Measurements from ENCODE around the gene KIAA0825. TPM values are rescaled to one million over a fixed set of nuclear protein-coding genes. Genes with fewer than 3 reads are reported as not detected.

The KIAA0825 gene
- total and polyA plus RNA-seq, 2 of the 8 experiments (the other 6 are each of a cell fraction or from before 2014, with no cell fraction given), result 0.60 to 1.0 TPM

DNA sequence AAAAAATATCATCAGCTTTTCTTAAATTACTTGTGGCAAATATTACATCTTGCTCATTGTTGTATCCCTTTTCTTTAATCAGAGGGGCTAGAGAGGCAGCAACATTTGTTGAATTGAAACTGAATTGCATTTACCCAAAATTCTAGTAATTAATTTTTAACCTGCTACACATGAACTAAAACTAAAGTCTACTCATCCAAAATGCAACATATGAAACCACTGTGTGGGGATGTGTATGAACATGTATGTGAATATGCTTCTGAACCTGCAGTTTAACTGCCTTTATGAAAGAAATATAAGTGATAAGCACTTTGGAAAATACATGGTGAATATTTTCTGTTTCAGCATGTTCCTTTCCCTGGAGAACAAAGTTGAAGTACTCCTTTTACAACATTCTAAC lies 158.5 kb downstream of the KIAA0825 start:
- Histone ChIP-seq H3K14ac (ENCODE audit: insufficient read length) (no peak overlapping the region), H2AK5ac (ENCODE audit: low read depth, low read length) (no peak overlapping the region), H3K79me1 (ENCODE audit: low read depth, low read length) (no peaks in the 10 kb centered on the region), H3K4me3 (ENCODE audit: extremely low read depth in 1 of 4, insufficient read depth in 2 of 4, low read depth in 3 of 4, low read length in 4 of 4) (no peak overlapping the region), H2AFZ (ENCODE audit: low read length) (no peak overlapping the region), H2BK120ac (replicated peaks; ENCODE audit: low read depth, low read length) (no peak overlapping the region), H3K4me1 (replicated peaks in 1 of 4; ENCODE audit: control insufficient read depth in 3 of 4, insufficient read depth in 4 of 4, low read length in 3 of 4) (no peaks in the 10 kb centered on the region), H3K27ac (ENCODE audit: low read depth, low read length) (no peak overlapping the region), H4K20me1 (replicated peaks in 1 of 2; ENCODE audit: control insufficient read depth in 1 of 2, insufficient read depth in 2 of 2, low read length in 2 of 2) (no peaks in the 10 kb centered on the region), H3K9ac (replicated peaks in 1 of 4; ENCODE audit: extremely low read depth in 1 of 4, low read depth in 3 of 4, low read length in 3 of 4) (no peak overlapping the region), H4K91ac (replicated peaks; ENCODE audit: insufficient read length, low read length) (no peak overlapping the region), H3K23ac (ENCODE audit: insufficient read length) (no peak overlapping the region), H2BK12ac (ENCODE audit: low read depth, low read length) (no peak overlapping the region), H3K9me3 (ENCODE audit: insufficient read depth in 2 of 2, low read depth in 1 of 2, low read length in 1 of 2) (no peaks in the 10 kb centered on the region), H3K79me2 (ENCODE audit: control insufficient read depth in 1 of 2, insufficient read depth in 2 of 2, low read length in 2 of 2) (no peaks in the 10 kb centered on the region), H4K5ac (ENCODE audit: insufficient read length, low read depth, low read length) (no peak overlapping the region), H3K36me3 (ENCODE audit: control insufficient read depth in 2 of 4, insufficient read depth in 4 of 4, low read length in 3 of 4) (no peaks in the 10 kb centered on the region), H3K4ac (replicated peaks; ENCODE audit: insufficient read length, low read depth, low read length) (no peak overlapping the region), H2BK15ac (ENCODE audit: low read length) (no peak overlapping the region), H3K23me2 (ENCODE audit: low read depth, low read length) (no peaks in the 10 kb centered on the region), H2BK5ac (ENCODE audit: low read depth, low read length) (no peak overlapping the region), H3K4me2 (ENCODE audit: insufficient read depth in 1 of 2, low read depth in 2 of 2, low read length in 2 of 2) (no peak overlapping the region), H3K18ac (ENCODE audit: extremely low read depth, low read length) (no peak overlapping the region), H4K8ac (ENCODE audit: extremely low read depth, insufficient read depth, low read length) (no peak overlapping the region), H3K27me3 (replicated peaks in 1 of 4; ENCODE audit: control insufficient read depth in 3 of 4, extremely low read depth in 1 of 4, insufficient read depth in 3 of 4, low read length in 3 of 4) (no peaks in the 10 kb centered on the region), H3K56ac (replicated peaks; ENCODE audit: insufficient read length, low read depth, low read length) (no peak overlapping the region), H2BK20ac (ENCODE audit: low read length) (no peak overlapping the region)
- TF ChIP-seq YY1 (IDR thresholded peaks at IDR 0.05; ENCODE audit: low read depth, low read length) (no peak), RXRA (IDR thresholded peaks at IDR 0.05; ENCODE audit: insufficient read depth, low read depth, low read length) (no peak), CREB1 (IDR thresholded peaks at IDR 0.05) (no peak), HDAC6 (IDR thresholded peaks at IDR 0.05; ENCODE audit: low read depth, low read length) (no peak), BRCA1 (IDR thresholded peaks at IDR 0.05; ENCODE audit: low read depth, low read length) (no peak), KDM1A (IDR thresholded peaks at IDR 0.05; ENCODE audit: borderline replicate concordance, low read length) (no peak), BACH1 (IDR thresholded peaks at IDR 0.05; ENCODE audit: low read length) (no peak)
- TF ChIP-seq, protein P1, sequence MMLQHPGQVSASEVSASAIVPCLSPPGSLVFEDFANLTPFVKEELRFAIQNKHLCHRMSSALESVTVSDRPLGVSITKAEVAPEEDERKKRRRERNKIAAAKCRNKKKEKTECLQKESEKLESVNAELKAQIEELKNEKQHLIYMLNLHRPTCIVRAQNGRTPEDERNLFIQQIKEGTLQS (IDR thresholded peaks at IDR 0.05; ENCODE audit: insufficient read depth, low read depth, low read length), result no peak
- DNase-seq (ENCODE audit: low read depth in 1 of 2, low spot score in 2 of 2) (no peak), FAIRE-seq (no peak)
- CTCF ChIA-PET (ENCODE audit: partially characterized antibody), result interaction anchor here (0.6 kb wide), 1 partner anchor 305 kb away, joined by 3 read pairs; no protein-coding TSS in a partner anchor
- POLR2A ChIA-PET (ENCODE audit: partially characterized antibody), result no interaction called here
